Endothelial cell of umbilical vein (primary cell): Measurements from ENCODE around the gene LIN28B. TPM values are rescaled to one million over a fixed set of nuclear protein-coding genes. Genes with fewer than 3 reads are reported as not detected.

Experiments
- BruUV-seq: library from RNA; stranded (reverse); fragments of 400-500 nt; replicated peaks from 2 replicates; lab custom pipeline; 2021; lab: Mats Ljungman, UMichigan
- CTCF ChIA-PET: fragments of 300-600, 350-600 bp; sonication (Branson Sonifier 250); formaldehyde crosslinking; loops from one replicate; lab custom pipeline; 2021; ENCODE audit warnings: antibody characterized with exemption, inconsistent platforms; lab: Charles Lee
- POLR2A ChIA-PET: fragments of 300-600, 350-600 bp; sonication (Branson Sonifier 250); formaldehyde crosslinking; loops from one replicate; lab custom pipeline; 2021; ENCODE audit warnings: antibody characterized with exemption, inconsistent platforms; lab: Charles Lee
- DNase-seq: peaks from one replicate; pipeline ENCODE4 v3.0.0-alpha.2; 2011; ENCODE audit warnings: low read depth, low spot score
- FAIRE-seq: peaks from 2 replicates; lab custom pipeline; 2011; peaks lifted over from hg19 to GRCh38; lab: Jason Lieb, UNC
- H2AFZ ChIP-seq: 2 replicates; pipeline ENCODE4 v1.6.0; 2012; ENCODE audit warnings: low read depth, low read length, control low read depth, inconsistent platforms
- H3K27ac ChIP-seq: 2 replicates; pipeline ENCODE4 v1.5.1; 2011; ENCODE audit warnings: low read depth, mild to moderate bottlenecking, control low read depth, low read length, moderate library complexity; ENCODE audit not compliant: insufficient read depth
- H3K27me3 ChIP-seq, 2 experiments: 2 replicates each; pipeline versions ENCODE4 v1.6.0 to v1.6.1; 2011; ENCODE audit warnings: low read length in 2 of 2, mixed read lengths in 1 of 2; ENCODE audit not compliant: control insufficient read depth in 2 of 2, insufficient read depth in 2 of 2
- H3K36me3 ChIP-seq, 2 experiments: 2 replicates in 1 of 2; 3 replicates in 1 of 2; pipeline ENCODE4 v1.5.1; 2011; ENCODE audit warnings: low read length in 2 of 2, mild to moderate bottlenecking in 1 of 2, moderate library complexity in 1 of 2; ENCODE audit not compliant: control insufficient read depth in 2 of 2, insufficient read depth in 2 of 2; ENCODE audit errors: extremely low read depth in 1 of 2
- H3K4me1 ChIP-seq: 3 replicates; pipeline ENCODE4 v1.5.1; 2011; ENCODE audit warnings: mild to moderate bottlenecking, low read length; ENCODE audit not compliant: control insufficient read depth, insufficient read depth; ENCODE audit errors: extremely low read depth
- H3K4me2 ChIP-seq: 2 replicates; pipeline ENCODE4 v1.6.1; 2011; ENCODE audit warnings: low read length, control low read depth, mixed read lengths; ENCODE audit not compliant: insufficient read depth
- H3K4me3 ChIP-seq, 3 experiments: fragments of 200-600 bp in 1 of 3; sonication (generic), shearing (Covaris generic) in 1 of 3; replicated peaks in 1 of 3; 2 replicates each; pipeline ENCODE4 v1.5.1; 2011 to 2016; ENCODE audit warnings: control low read depth in 3 of 3, low read length in 3 of 3, mild to moderate bottlenecking in 2 of 3, inconsistent platforms in 1 of 3, low read depth in 1 of 3, moderate library complexity in 1 of 3; ENCODE audit not compliant: insufficient read depth in 1 of 3
- H3K79me2 ChIP-seq: 2 replicates; pipeline ENCODE4 v1.6.0; 2012; ENCODE audit warnings: low read length, inconsistent platforms; ENCODE audit not compliant: control insufficient read depth, insufficient read depth
- H3K9ac ChIP-seq: replicated peaks from 2 replicates; pipeline ENCODE3; 2011; ENCODE audit warnings: low read length, control low read depth; ENCODE audit not compliant: insufficient read depth; ENCODE audit errors: extremely low read depth
- H3K9me1 ChIP-seq: replicated peaks from 3 replicates; pipeline ENCODE4 v1.6.0; 2011; ENCODE audit warnings: mild to moderate bottlenecking, low read length; ENCODE audit not compliant: control insufficient read depth, insufficient read depth; ENCODE audit errors: extremely low read depth
- H3K9me3 ChIP-seq: replicated peaks from 2 replicates; pipeline ENCODE4 v1.5.1; 2012; ENCODE audit warnings: low read length, inconsistent platforms; ENCODE audit not compliant: control insufficient read depth, insufficient read depth
- H4K20me1 ChIP-seq: replicated peaks from 2 replicates; pipeline ENCODE3; 2011; ENCODE audit warnings: mild to moderate bottlenecking, low read length; ENCODE audit not compliant: control insufficient read depth, insufficient read depth; ENCODE audit errors: extremely low read depth
- CTCF ChIP-seq, 2 donors: IDR thresholded peaks; 1 replicate in 1 of 2; 2 replicates in 1 of 2; pipeline ENCODE4 v1.5.1; 2011; ENCODE audit warnings: low read length in 2 of 2, mild to moderate bottlenecking in 2 of 2, moderate library complexity in 2 of 2, control low read depth in 1 of 2, inconsistent platforms in 1 of 2, low read depth in 1 of 2; ENCODE audit not compliant: insufficient read depth in 1 of 2; ENCODE audit errors: extremely low read depth in 1 of 2
- EZH2 ChIP-seq: IDR thresholded peaks from 2 replicates; pipeline ENCODE4 v1.6.1; 2012; ENCODE audit warnings: borderline replicate concordance, low read depth, mild to moderate bottlenecking, moderate library complexity, low read length, inconsistent platforms; ENCODE audit not compliant: severe bottlenecking
- FOS ChIP-seq: IDR thresholded peaks from 2 replicates; pipeline ENCODE4 v1.6.1; 2011; ENCODE audit warnings: mild to moderate bottlenecking, low read length, moderate library complexity, borderline replicate concordance; ENCODE audit not compliant: insufficient read depth
- GATA2 ChIP-seq: IDR thresholded peaks from 2 replicates; pipeline ENCODE4 v1.7.0; 2011; ENCODE audit warnings: low read depth, mild to moderate bottlenecking, moderate library complexity, mixed read lengths, low read length; ENCODE audit not compliant: insufficient read length, insufficient read depth
- JUN ChIP-seq: IDR thresholded peaks from 2 replicates; pipeline ENCODE4 v1.6.1; 2011; ENCODE audit warnings: borderline replicate concordance, low read depth; ENCODE audit not compliant: insufficient read length, insufficient read depth
- MYC ChIP-seq: IDR thresholded peaks from one replicate; pipeline ENCODE4 v1.6.1; 2011; ENCODE audit warnings: mild to moderate bottlenecking, low read depth, low read length
- POLR2A ChIP-seq: IDR thresholded peaks from 2 replicates; pipeline ENCODE4 v1.6.1; 2012; ENCODE audit warnings: low read depth, mild to moderate bottlenecking, control low read depth, low read length
- dilution Hi-C: fragments of 300-500 bp; cut with MboI; formaldehyde crosslinking; loops from one replicate; pipeline ENCODE4 v1.15.0; 2019; ENCODE audit warnings: low sequenced_read_pairs; ENCODE audit not compliant: extremely low pct_ligation_motif_present
- intact Hi-C: fragments of 100-400 bp; cut with micrococcal nuclease; formaldehyde crosslinking; loops from one replicate; pipeline ENCODE4 v1.10.0; 2022
- polyA plus RNA-seq, 4 experiments: library from polyadenylated mRNA; depleted of rRNA in 3 of 4; stranded (reverse) in 3 of 4; unstranded in 1 of 4; fragments of >200 nt; gene quantifications; 2 replicates each; pipeline versions ENCODE4 v1.2.1 to v1.2.3, GENCODE V29; 2011 to 2012; ENCODE audit warnings: missing spikeins in 1 of 4
- total RNA-seq: library from RNA; stranded (reverse); gene quantifications from 2 replicates; pipeline ENCODE4 v1.2.3, GENCODE V29; 2021

Gene LIN28B
- total and polyA plus RNA-seq, 2 donors (not counting 3 experiments of a cell fraction or from before 2014, with no cell fraction given): not detected

GRCh38 chr6:105014448-105014847 is 57.5 kb downstream of the LIN28B start:
- Histone ChIP-seq H3K27ac (no peak overlapping the region), H3K9me3 (no peaks in the 10 kb centered on the region), H4K20me1 (no peaks in the 10 kb centered on the region), H3K4me1 (peaks cover 4% of the 10 kb centered on the region), H3K4me3 (no peak overlapping the region), H3K4me2 (no peak overlapping the region), H3K9ac (no peak overlapping the region), H3K27me3 (no peaks in the 10 kb centered on the region), H3K79me2 (no peaks in the 10 kb centered on the region), H3K9me1 (no peaks in the 10 kb centered on the region), H2AFZ (no peak overlapping the region), H3K36me3 (no peaks in the 10 kb centered on the region)
- dilution Hi-C loops: no loop called here
- ChIA-PET POLR2A (interaction anchor here (0.6 kb wide), 1 partner anchor 28 kb away, joined by 3 read pairs; no protein-coding TSS in a partner anchor), CTCF (interaction anchor here (1.3 to 2.5 kb wide), 4 partner anchors 10 to 63 kb away, joined by 3 to 11 read pairs (median 4); no protein-coding TSS in a partner anchor)
- intact Hi-C loops: no loop called here
- TF ChIP-seq EZH2 (no peak), GATA2 (no peak), CTCF (IDR thresholded peaks at IDR 0.05; ENCODE audit: extremely low read depth in 1 of 2, insufficient read depth in 1 of 2, low read depth in 1 of 2, low read length in 2 of 2) (no peak), MYC (no peak), FOS (no peak), JUN (no peak), POLR2A (no peak)
- BruUV-seq: no TSS peak
- FAIRE-seq (no peak), DNase-seq (no peak)
